ENCODE measurements around the gene OLA1.

OLA1 gene

GRCh38 chr2:174171686-174172445 lies 76.5 kb downstream of the OLA1 start:
- DNase-seq (ENCODE audit: low read depth in 1 of 2, low spot score in 1 of 2), result no peak
- no peak overlapping the region for H3K27ac ChIP-seq (replicated peaks)
- no peak overlapping the region for H3K4me3 ChIP-seq (replicated peaks; ENCODE audit: insufficient read depth, low read length)

GRCh38 chr2:174169372-174169771 lies 79.0 kb downstream of the OLA1 start:
- Histone ChIP-seq H3K27me3 (ENCODE audit: insufficient read depth, poor library complexity, severe bottlenecking) (no peaks in the 10 kb centered on the region), H3K4me3 (replicated peaks; ENCODE audit: insufficient read depth, low read length) (no peak overlapping the region), H3K27ac (replicated peaks) (no peak overlapping the region)
- TF ChIP-seq GABPA (IDR thresholded peaks at IDR 0.05; ENCODE audit: low read depth) (no peak), REST (IDR thresholded peaks at IDR 0.05; ENCODE audit: insufficient replicate concordance, low read depth) (no peak), SPI1 (IDR thresholded peaks at IDR 0.05; ENCODE audit: borderline replicate concordance, low read depth) (no peak)
- DNase-seq (ENCODE audit: low read depth in 1 of 2, low spot score in 1 of 2), result no peak

More at GRCh38 chr2:174171686-174172445, 76.5 kb downstream of the OLA1 start:
- TF ChIP-seq SPI1 (IDR thresholded peaks at IDR 0.05; ENCODE audit: borderline replicate concordance, low read depth) (no peak), CTCF (IDR thresholded peaks at IDR 0.05; ENCODE audit: insufficient read depth, low read length) (no peak), REST (IDR thresholded peaks at IDR 0.05; ENCODE audit: insufficient replicate concordance, low read depth) (no peak), GABPA (IDR thresholded peaks at IDR 0.05; ENCODE audit: low read depth) (no peak), POLR2AphosphoS5 (IDR thresholded peaks at IDR 0.05; ENCODE audit: low read depth) (no peak)
- H3K27me3 ChIP-seq (ENCODE audit: insufficient read depth, poor library complexity, severe bottlenecking), result no peaks in the 10 kb centered on the region

- no peak overlapping the region for H3K4me3 ChIP-seq (replicated peaks; ENCODE audit: insufficient read depth, low read length)
- no peaks in the 10 kb centered on the region for H3K27me3 ChIP-seq (ENCODE audit: insufficient read depth, poor library complexity, severe bottlenecking)
- DNase-seq (ENCODE audit: low read depth in 1 of 2, low spot score in 1 of 2), result no peak
- no peak for TF ChIP-seq CTCF (IDR thresholded peaks at IDR 0.05; ENCODE audit: insufficient read depth, low read length)
- TF ChIP-seq POLR2AphosphoS5 (IDR thresholded peaks at IDR 0.05; ENCODE audit: low read depth), result no peak
- TF ChIP-seq GABPA (IDR thresholded peaks at IDR 0.05; ENCODE audit: low read depth), result no peak
- no peak for TF ChIP-seq SPI1 (IDR thresholded peaks at IDR 0.05; ENCODE audit: borderline replicate concordance, low read depth)
- TF ChIP-seq REST (IDR thresholded peaks at IDR 0.05; ENCODE audit: insufficient replicate concordance, low read depth), result no peak
- H3K27ac ChIP-seq (replicated peaks), result no peak overlapping the region
These were observed 82.1 kb downstream of the OLA1 start for GRCh38 chr2:174166261-174166660.
